SK-N-SH (cell line): ENCODE results near the gene P4HA3.

Experiments used
- EZH2phosphoT487 ChIP-seq: fragments of 200-600 bp; sonication (generic); IDR thresholded peaks from 2 replicates; pipeline ENCODE4 v1.6.1; 2017; ENCODE audit warnings: low read depth, mixed run types, mild to moderate bottlenecking, antibody characterized with exemption, moderate library complexity, borderline replicate concordance
- FOSL2 ChIP-seq: IDR thresholded peaks from 2 replicates; pipeline ENCODE4 v1.4.0; 2012; ENCODE audit warnings: low read depth, mild to moderate bottlenecking, moderate library complexity, borderline replicate concordance
- GABPA ChIP-seq: IDR thresholded peaks from 2 replicates; pipeline ENCODE4 v1.4.0; 2012; ENCODE audit warnings: low read depth, mild to moderate bottlenecking
- MAX ChIP-seq: IDR thresholded peaks from 2 replicates; pipeline ENCODE4 v1.4.0; 2012; ENCODE audit warnings: low read depth
- MXI1 ChIP-seq: IDR thresholded peaks from 2 replicates; pipeline ENCODE4 v1.6.1; 2012; ENCODE audit warnings: mild to moderate bottlenecking, low read depth, low read length, improper control_type of control experiment
- NRF1 ChIP-seq: IDR thresholded peaks from 2 replicates; pipeline ENCODE4 v1.6.1; 2012; ENCODE audit warnings: low read depth, mild to moderate bottlenecking, low read length
- POLR2AphosphoS5 ChIP-seq: IDR thresholded peaks from 2 replicates; pipeline ENCODE4 v1.6.1; 2012; ENCODE audit warnings: low read depth, low read length
- RAD21 ChIP-seq: IDR thresholded peaks from 2 replicates; pipeline ENCODE4 v1.6.1; 2012; ENCODE audit warnings: mild to moderate bottlenecking, low read length
- USF2 ChIP-seq: fragments of 150-350 bp; IDR thresholded peaks from 2 replicates; pipeline ENCODE4 v1.6.1; 2017; ENCODE audit warnings: antibody characterized with exemption, low read length, low read depth, borderline replicate concordance
- TF ChIP-seq, protein P1 (sequence below): fragments of 200-600 bp; sonication (generic); IDR thresholded peaks from 2 replicates; pipeline ENCODE4 v1.6.1; 2017; ENCODE audit warnings: antibody characterized with exemption, mild to moderate bottlenecking, moderate library complexity
- TF ChIP-seq, protein P2 (sequence below): IDR thresholded peaks from 2 replicates; pipeline ENCODE4 v1.6.1; 2012; ENCODE audit warnings: mild to moderate bottlenecking, low read depth, low read length, moderate library complexity

DNA sequence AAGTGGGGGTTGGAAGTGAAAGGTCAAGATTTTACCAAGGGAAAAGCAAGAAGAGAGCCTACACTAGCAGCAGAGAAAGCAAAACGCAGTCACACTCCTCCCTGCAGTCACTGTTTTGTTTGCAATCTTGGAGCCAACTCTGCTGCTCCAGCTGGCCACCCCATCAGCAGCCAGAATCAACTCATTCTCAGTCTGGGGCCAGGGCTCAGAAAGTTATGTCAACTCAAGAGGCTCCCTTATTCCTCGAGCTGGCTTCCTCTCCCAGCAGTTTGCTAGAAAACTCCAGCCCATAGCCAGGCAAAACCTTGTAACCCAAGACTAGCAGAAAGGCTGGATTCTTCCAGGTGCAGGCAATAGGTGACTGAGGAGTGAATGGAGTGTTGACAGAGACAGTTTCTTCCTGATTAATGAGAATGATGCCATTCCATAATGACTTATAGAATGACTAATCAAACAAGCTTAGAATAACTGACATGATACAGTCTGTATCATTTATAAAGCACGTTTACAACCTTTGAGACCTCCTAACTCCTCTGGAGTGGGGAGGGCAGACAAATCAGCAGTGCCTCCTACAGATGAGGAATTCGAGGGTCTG lies 53.4 kb downstream of the P4HA3 start:
- TF ChIP-seq, protein P1, sequence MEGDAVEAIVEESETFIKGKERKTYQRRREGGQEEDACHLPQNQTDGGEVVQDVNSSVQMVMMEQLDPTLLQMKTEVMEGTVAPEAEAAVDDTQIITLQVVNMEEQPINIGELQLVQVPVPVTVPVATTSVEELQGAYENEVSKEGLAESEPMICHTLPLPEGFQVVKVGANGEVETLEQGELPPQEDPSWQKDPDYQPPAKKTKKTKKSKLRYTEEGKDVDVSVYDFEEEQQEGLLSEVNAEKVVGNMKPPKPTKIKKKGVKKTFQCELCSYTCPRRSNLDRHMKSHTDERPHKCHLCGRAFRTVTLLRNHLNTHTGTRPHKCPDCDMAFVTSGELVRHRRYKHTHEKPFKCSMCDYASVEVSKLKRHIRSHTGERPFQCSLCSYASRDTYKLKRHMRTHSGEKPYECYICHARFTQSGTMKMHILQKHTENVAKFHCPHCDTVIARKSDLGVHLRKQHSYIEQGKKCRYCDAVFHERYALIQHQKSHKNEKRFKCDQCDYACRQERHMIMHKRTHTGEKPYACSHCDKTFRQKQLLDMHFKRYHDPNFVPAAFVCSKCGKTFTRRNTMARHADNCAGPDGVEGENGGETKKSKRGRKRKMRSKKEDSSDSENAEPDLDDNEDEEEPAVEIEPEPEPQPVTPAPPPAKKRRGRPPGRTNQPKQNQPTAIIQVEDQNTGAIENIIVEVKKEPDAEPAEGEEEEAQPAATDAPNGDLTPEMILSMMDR, result no peak
- TF ChIP-seq RAD21 (no peak), NRF1 (no peak), FOSL2 (no peak), MXI1 (no peak), GABPA (no peak), POLR2AphosphoS5 (no peak), USF2 (no peak), EZH2phosphoT487 (no peak), MAX (no peak)
- TF ChIP-seq, protein P2, sequence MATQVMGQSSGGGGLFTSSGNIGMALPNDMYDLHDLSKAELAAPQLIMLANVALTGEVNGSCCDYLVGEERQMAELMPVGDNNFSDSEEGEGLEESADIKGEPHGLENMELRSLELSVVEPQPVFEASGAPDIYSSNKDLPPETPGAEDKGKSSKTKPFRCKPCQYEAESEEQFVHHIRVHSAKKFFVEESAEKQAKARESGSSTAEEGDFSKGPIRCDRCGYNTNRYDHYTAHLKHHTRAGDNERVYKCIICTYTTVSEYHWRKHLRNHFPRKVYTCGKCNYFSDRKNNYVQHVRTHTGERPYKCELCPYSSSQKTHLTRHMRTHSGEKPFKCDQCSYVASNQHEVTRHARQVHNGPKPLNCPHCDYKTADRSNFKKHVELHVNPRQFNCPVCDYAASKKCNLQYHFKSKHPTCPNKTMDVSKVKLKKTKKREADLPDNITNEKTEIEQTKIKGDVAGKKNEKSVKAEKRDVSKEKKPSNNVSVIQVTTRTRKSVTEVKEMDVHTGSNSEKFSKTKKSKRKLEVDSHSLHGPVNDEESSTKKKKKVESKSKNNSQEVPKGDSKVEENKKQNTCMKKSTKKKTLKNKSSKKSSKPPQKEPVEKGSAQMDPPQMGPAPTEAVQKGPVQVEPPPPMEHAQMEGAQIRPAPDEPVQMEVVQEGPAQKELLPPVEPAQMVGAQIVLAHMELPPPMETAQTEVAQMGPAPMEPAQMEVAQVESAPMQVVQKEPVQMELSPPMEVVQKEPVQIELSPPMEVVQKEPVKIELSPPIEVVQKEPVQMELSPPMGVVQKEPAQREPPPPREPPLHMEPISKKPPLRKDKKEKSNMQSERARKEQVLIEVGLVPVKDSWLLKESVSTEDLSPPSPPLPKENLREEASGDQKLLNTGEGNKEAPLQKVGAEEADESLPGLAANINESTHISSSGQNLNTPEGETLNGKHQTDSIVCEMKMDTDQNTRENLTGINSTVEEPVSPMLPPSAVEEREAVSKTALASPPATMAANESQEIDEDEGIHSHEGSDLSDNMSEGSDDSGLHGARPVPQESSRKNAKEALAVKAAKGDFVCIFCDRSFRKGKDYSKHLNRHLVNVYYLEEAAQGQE, result no peak
